GM23248 (cell line): ENCODE results near the gene EPS8. TPM values are rescaled to one million over a fixed set of nuclear protein-coding genes. Genes with fewer than 3 reads are reported as not detected.
A peak's percentile ranks its signal among the peaks of the same experiment; 100 is the strongest.

ENCODE experiments used
- DNase-seq: peaks from one replicate; pipeline ENCODE4 v3.0.0-alpha.2; 2015
- H2AFZ ChIP-seq: fragments of 200-600 bp; sonication (generic); 2 replicates; pipeline ENCODE4 v1.6.1; 2016; ENCODE audit warnings: antibody characterized with exemption
- H3F3A ChIP-seq: fragments of 200-600 bp; sonication (generic); 2 replicates; pipeline ENCODE4 v1.6.1; 2016; ENCODE audit warnings: mild to moderate bottlenecking, antibody characterized with exemption, mixed run types; ENCODE audit not compliant: insufficient read depth
- H3K27ac ChIP-seq: fragments of 200-600 bp; sonication (generic); 2 replicates; pipeline ENCODE4 v1.5.1; 2016; ENCODE audit warnings: mild to moderate bottlenecking
- H3K27me3 ChIP-seq: fragments of 200-600 bp; sonication (generic); replicated peaks from 2 replicates; pipeline ENCODE4 v1.6.1; 2016; ENCODE audit warnings: mild to moderate bottlenecking; ENCODE audit not compliant: insufficient read depth
- H3K36me3 ChIP-seq: fragments of 200-600 bp; sonication (generic); 2 replicates; pipeline ENCODE4 v1.6.1; 2016; ENCODE audit warnings: low read depth, mild to moderate bottlenecking
- H3K4me1 ChIP-seq: fragments of 200-600 bp; sonication (generic); 2 replicates; pipeline ENCODE4 v1.6.1; 2016; ENCODE audit warnings: mild to moderate bottlenecking; ENCODE audit not compliant: insufficient read depth
- H3K4me2 ChIP-seq: fragments of 200-600 bp; sonication (generic); one replicate; pipeline ENCODE4 v1.6.1; 2016; ENCODE audit warnings: mild to moderate bottlenecking; ENCODE audit not compliant: unreplicated experiment
- H3K4me3 ChIP-seq: fragments of 200-600 bp; sonication (generic); 2 replicates; pipeline ENCODE4 v1.5.1; 2016; ENCODE audit warnings: mild to moderate bottlenecking
- H3K79me2 ChIP-seq: fragments of 200-600 bp; sonication (generic); 2 replicates; pipeline ENCODE4 v1.6.1; 2016; ENCODE audit warnings: mild to moderate bottlenecking; ENCODE audit not compliant: insufficient read depth
- H3K9ac ChIP-seq: fragments of 200-600 bp; sonication (generic); 2 replicates; pipeline ENCODE4 v1.6.1; 2016; ENCODE audit warnings: mild to moderate bottlenecking
- H3K9me2 ChIP-seq: fragments of 200-600 bp; sonication (generic); 2 replicates; pipeline ENCODE4 v1.6.1; 2016; ENCODE audit warnings: mixed run types, mild to moderate bottlenecking, moderate library complexity; ENCODE audit not compliant: insufficient read depth
- H3K9me3 ChIP-seq: fragments of 200-600 bp; sonication (generic); one replicate; pipeline ENCODE4 v1.6.1; 2017; ENCODE audit warnings: low read depth
- H4K20me1 ChIP-seq: fragments of 200-600 bp; sonication (generic); 2 replicates; pipeline ENCODE4 v1.6.0; 2016; ENCODE audit not compliant: insufficient read depth
- EZH2 ChIP-seq: fragments of 200-600 bp; sonication (generic); IDR thresholded peaks from 2 replicates; pipeline ENCODE4 v1.6.1; 2018; ENCODE audit warnings: antibody characterized with exemption, mild to moderate bottlenecking; ENCODE audit not compliant: insufficient read depth, poor library complexity, severe bottlenecking
- EZH2phosphoT487 ChIP-seq: fragments of 200-600 bp; sonication (generic); IDR thresholded peaks from 2 replicates; pipeline ENCODE4 v1.6.1; 2018; ENCODE audit warnings: antibody characterized with exemption, moderate library complexity, mild to moderate bottlenecking, low read depth; ENCODE audit not compliant: insufficient read depth
- WGBS, 2 experiments: methylation state at CpG; one replicate each; pipeline ENCODE4 v1.1.6; 2015 to 2017; ENCODE audit warnings: low lambda C conversion rate in 2 of 2, low coverage in 1 of 2; ENCODE audit errors: missing lambda C conversion rate in 2 of 2; 5-methylcytosine and 5-hydroxymethylcytosine counted together
- in situ Hi-C: fragments of 300-500 bp; cut with MboI; formaldehyde crosslinking; loops from 2 replicates; pipeline ENCODE4 v1.15.0; 2020
- polyA plus RNA-seq: library from polyadenylated mRNA; unstranded; fragments of >200 nt; fragmentation: Nextera tagmentation; extraction: Ambion mirVana; gene quantifications from 2 replicates; pipeline ENCODE4 v1.2.1, GENCODE V29; 2016
- total RNA-seq: library from RNA; depleted of rRNA; stranded (reverse); fragments of >200 nt; shearing (Covaris generic); gene quantifications from 2 replicates; pipeline ENCODE4 v1.2.3, GENCODE V29; 2014

Gene EPS8
- total and polyA plus RNA-seq, 2 experiments from 2014 or later, result 103 to 107 TPM

GRCh38 chr12:15786772-15787171 lies 2.4 kb downstream of the EPS8 start:
- peak overlapping the region; percentile 98 for H3K4me3 ChIP-seq
- WGBS, 2 experiments, result 22 to 26% methylated on average over 2 of the region's 2 CpGs

DNA sequence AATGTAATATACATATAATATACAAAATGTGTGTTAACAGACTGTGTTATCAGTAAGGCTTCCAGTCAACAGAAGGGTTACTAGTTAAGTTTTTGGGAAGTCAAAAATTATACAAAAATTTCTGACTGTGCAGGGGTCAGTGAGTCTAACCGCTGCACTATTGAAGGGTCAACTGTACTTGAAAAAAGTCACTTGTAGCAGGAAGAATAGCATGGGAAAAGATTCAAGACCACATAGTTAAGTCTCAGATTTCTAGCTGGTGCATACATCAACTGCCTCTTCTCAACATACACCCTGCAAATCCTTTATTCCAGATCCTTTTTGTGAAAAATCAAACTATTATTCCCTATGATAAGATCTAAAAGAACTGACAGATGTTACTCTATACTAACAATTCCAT lies 5.9 kb downstream of the EPS8 start:
- Histone ChIP-seq H3F3A (peaks cover 48% of the 10 kb centered on the region), H3K4me1 (peaks cover 75% of the 10 kb centered on the region), H3K4me2 (no peak overlapping the region), H3K9me2 (no peaks in the 10 kb centered on the region), H3K9ac (no peak overlapping the region), H2AFZ (no peak overlapping the region), H3K27me3 (no peaks in the 10 kb centered on the region), H3K27ac (no peak overlapping the region), H4K20me1 (no peaks in the 10 kb centered on the region), H3K36me3 (0 out of 2 replicates have a peak, but pooled peaks cover 12% of the 10 kb centered on the region), H3K79me2 (peaks cover 95% of the 10 kb centered on the region), H3K4me3 (no peak overlapping the region), H3K9me3 (no peaks in the 10 kb centered on the region)
- DNase-seq, result no peak
- 100% methylated on average over 1 of the region's 1 CpG for WGBS, 2 experiments
- in situ Hi-C loops, result no loop called here
- no peak for TF ChIP-seq EZH2phosphoT487

More at GRCh38 chr12:15786772-15787171, 2.4 kb downstream of the EPS8 start:
- H3K27ac ChIP-seq, result peak overlapping the region; percentile 73; the same call in 1 of the 2 replicates
- peaks cover 83% of the 10 kb centered on the region for H3K79me2 ChIP-seq
- H3F3A ChIP-seq, result peaks cover 29% of the 10 kb centered on the region
- no peak for DNase-seq
- no peaks in the 10 kb centered on the region for H4K20me1 ChIP-seq
- H3K9me3 ChIP-seq, result no peaks in the 10 kb centered on the region
- H3K4me1 ChIP-seq, result peaks cover 47% of the 10 kb centered on the region
- peak overlapping the region; percentile 95 for H3K4me2 ChIP-seq
- 0 out of 2 replicates have a peak, but pooled peaks cover 12% of the 10 kb centered on the region for H3K36me3 ChIP-seq
- no peaks in the 10 kb centered on the region for H3K9me2 ChIP-seq
- H3K9ac ChIP-seq, result peak overlapping the region; percentile 92
- H3K27me3 ChIP-seq, result no peaks in the 10 kb centered on the region
- in situ Hi-C loops, result no loop called here
- H2AFZ ChIP-seq, result no peak overlapping the region
- TF ChIP-seq EZH2phosphoT487, result no peak
- TF ChIP-seq EZH2, result no peak

- peaks cover 82% of the 10 kb centered on the region for H3K4me1 ChIP-seq
- H3K4me2 ChIP-seq, result no peak overlapping the region
- 0 out of 2 replicates have a peak, but pooled peaks cover 12% of the 10 kb centered on the region for H3K36me3 ChIP-seq
- H3F3A ChIP-seq, result peaks cover 46% of the 10 kb centered on the region
- DNase-seq, result no peak
- H3K79me2 ChIP-seq, result peaks cover 95% of the 10 kb centered on the region
- no peaks in the 10 kb centered on the region for H3K27me3 ChIP-seq
- 94% methylated on average over 8 of the region's 8 CpGs for WGBS, 2 experiments
- no peak overlapping the region for H3K9ac ChIP-seq
- TF ChIP-seq EZH2phosphoT487 (no peak), EZH2 (no peak)
- H3K4me3 ChIP-seq, result no peak overlapping the region
- H2AFZ ChIP-seq, result no peak overlapping the region
- no peaks in the 10 kb centered on the region for H3K9me2 ChIP-seq
- in situ Hi-C loops, result no loop called here
- H4K20me1 ChIP-seq, result no peaks in the 10 kb centered on the region
- H3K9me3 ChIP-seq, result no peaks in the 10 kb centered on the region
- H3K27ac ChIP-seq, result no peak overlapping the region
Observed at GRCh38 chr12:15782667-15783066, 6.5 kb downstream of the EPS8 start.

DNA sequence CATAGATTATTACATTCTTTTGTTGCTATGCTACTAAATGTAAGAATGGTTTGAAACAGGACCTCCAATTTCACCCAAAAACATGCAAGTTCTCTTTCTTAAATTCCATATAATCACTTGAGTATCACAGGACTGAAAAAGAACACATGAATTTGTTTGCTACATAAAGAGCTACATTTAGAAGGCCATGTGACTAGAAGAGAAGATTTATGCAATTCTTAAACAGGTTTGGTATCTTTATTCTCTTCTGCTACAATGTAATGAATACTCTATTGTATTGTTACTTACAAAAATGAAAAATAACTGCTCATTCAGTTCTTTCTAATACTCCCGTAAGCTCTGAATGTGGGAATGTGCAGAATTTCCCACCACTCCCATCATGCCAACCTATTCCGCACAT lies 9.3 kb downstream of the EPS8 start:
- H3K9me2 ChIP-seq, result no peaks in the 10 kb centered on the region
- H3F3A ChIP-seq, result peaks cover 63% of the 10 kb centered on the region
- WGBS, 2 experiments, result 71 to 72% methylated on average over 2 of the region's 2 CpGs
- 0 out of 2 replicates have a peak, but pooled peaks cover 1% of the 10 kb centered on the region for H3K36me3 ChIP-seq
- peak overlapping the region; percentile 80 for H3K27ac ChIP-seq
- in situ Hi-C loops, result no loop called here
- no peaks in the 10 kb centered on the region for H3K27me3 ChIP-seq
- peak overlapping the region; percentile 68 for H3K9ac ChIP-seq
- H3K9me3 ChIP-seq, result no peaks in the 10 kb centered on the region
- TF ChIP-seq EZH2phosphoT487 (no peak), EZH2 (no peak)
- peak overlapping the region; percentile 59 for H3K4me3 ChIP-seq
- H3K79me2 ChIP-seq, result peaks cover 95% of the 10 kb centered on the region
- no peak for DNase-seq
- H3K4me1 ChIP-seq, result peaks cover 93% of the 10 kb centered on the region
- peak overlapping the region; percentile 84 for H3K4me2 ChIP-seq
- no peaks in the 10 kb centered on the region for H4K20me1 ChIP-seq
- no peak overlapping the region for H2AFZ ChIP-seq

- TF ChIP-seq EZH2phosphoT487 (no peak), EZH2 (no peak)
- Histone ChIP-seq H3F3A (peaks cover 67% of the 10 kb centered on the region), H3K4me1 (peaks cover 86% of the 10 kb centered on the region), H3K79me2 (peaks cover 95% of the 10 kb centered on the region), H4K20me1 (no peaks in the 10 kb centered on the region), H3K4me2 (peak overlapping the region; percentile 84), H3K9ac (peak overlapping the region; percentile 58), H3K27ac (peak overlapping the region; percentile 80), H2AFZ (no peak overlapping the region), H3K9me3 (no peaks in the 10 kb centered on the region), H3K9me2 (no peaks in the 10 kb centered on the region), H3K4me3 (peak overlapping the region; percentile 58), H3K36me3 (no peaks in the 10 kb centered on the region), H3K27me3 (no peaks in the 10 kb centered on the region)
- peak; percentile 82 for DNase-seq
- in situ Hi-C loops, result no loop called here
- WGBS, 2 experiments, result 12 to 17% methylated on average over 3 of the region's 3 CpGs
Observed at GRCh38 chr12:15778126-15778525, 11.1 kb downstream of the EPS8 start.
